K562 (cell line): Measurements from ENCODE around the gene DNASE2. TPM values are rescaled to one million over a fixed set of nuclear protein-coding genes. Genes with fewer than 3 reads are reported as not detected.
A peak's percentile ranks its signal among the peaks of the same experiment; 100 is the strongest.

ENCODE experiments used
- ATAC-seq: fragments of 200-7000 bp; cut with Tn5 transposase; 3 replicates; pipeline ENCODE4 v1.9.1; 2020; ENCODE audit warnings: moderate library complexity
- BruUV-seq: library from RNA; stranded (reverse); fragments of 400-500 nt; replicated peaks from 2 replicates; lab custom pipeline; 2021; lab: Mats Ljungman, UMichigan
- CTCF ChIA-PET: fragments of 300-600 bp; formaldehyde crosslinking; extraction: SDS; loops from one replicate; lab custom pipeline; 2021; ENCODE audit warnings: low intra/inter-chr PET ratio; lab: Yijun Ruan, JAX
- POLR2A ChIA-PET: fragments of 300-600, 350-650 bp; sonication (Branson Sonifier 250); formaldehyde crosslinking; extraction: SDS; loops from one replicate; lab custom pipeline; 2021; ENCODE audit warnings: antibody characterized with exemption, inconsistent platforms; lab: Yijun Ruan, JAX
- DNase-seq, 4 experiments: peaks; one replicate each; pipeline versions ENCODE4 v3.0.0 to v3.0.0-alpha.2; 2011 to 2018; ENCODE audit warnings: low spot score in 3 of 4, mixed read lengths in 3 of 4; ENCODE audit errors: extremely low read depth in 1 of 4
- FAIRE-seq: peaks from 2 replicates; lab custom pipeline; 2011; peaks lifted over from hg19 to GRCh38; lab: Jason Lieb, UNC
- H2AFZ ChIP-seq: 2 replicates; pipeline ENCODE4 v1.6.0; 2011; ENCODE audit warnings: low read depth, low read length, control low read depth, inconsistent platforms
- H3K27ac ChIP-seq: fragments of 200-600 bp; 3 replicates; pipeline ENCODE4 v1.8.0; 2011; ENCODE audit warnings: low read depth, mild to moderate bottlenecking, control low read depth, inconsistent platforms, low read length, moderate library complexity, mixed read lengths; ENCODE audit errors: extremely low read depth
- H3K27me3 ChIP-seq, 2 experiments: fragments of 300-600 bp in 1 of 2; 2 replicates in 1 of 2; 3 replicates in 1 of 2; pipeline versions ENCODE4 v1.6.0 to v1.8.0; 2011; ENCODE audit warnings: inconsistent platforms in 2 of 2, low read length in 2 of 2, mild to moderate bottlenecking in 1 of 2, mixed read lengths in 1 of 2, moderate library complexity in 1 of 2; ENCODE audit not compliant: control insufficient read depth in 2 of 2, insufficient read depth in 2 of 2
- H3K36me3 ChIP-seq: fragments of 300-600 bp; 3 replicates; pipeline ENCODE4 v1.8.0; 2011; ENCODE audit warnings: mild to moderate bottlenecking, low read length, inconsistent platforms; ENCODE audit not compliant: control insufficient read depth, insufficient read depth
- H3K4me1 ChIP-seq, 2 experiments: fragments of 200-600 bp in 1 of 2; replicated peaks in 1 of 2; 2 replicates in 1 of 2; 3 replicates in 1 of 2; pipeline versions ENCODE4 v1.5.1 to v1.8.0; 2011; ENCODE audit warnings: inconsistent platforms in 2 of 2, low read length in 2 of 2, mild to moderate bottlenecking in 1 of 2, mixed read lengths in 1 of 2, moderate library complexity in 1 of 2; ENCODE audit not compliant: control insufficient read depth in 2 of 2, insufficient read depth in 2 of 2
- H3K4me2 ChIP-seq: 2 replicates; pipeline ENCODE4 v1.6.1; 2011; ENCODE audit warnings: low read length, control low read depth, inconsistent platforms, mixed read lengths; ENCODE audit not compliant: insufficient read depth
- H3K4me3 ChIP-seq: fragments of 200-600 bp; sonication (generic), shearing (Covaris generic); 2 replicates; pipeline ENCODE4 v1.5.1; 2016; ENCODE audit warnings: control low read depth, inconsistent platforms
- H3K79me2 ChIP-seq: fragments of 200-600 bp; 3 replicates; pipeline ENCODE4 v1.8.0; 2011; ENCODE audit warnings: low read length, inconsistent platforms; ENCODE audit not compliant: control insufficient read depth, insufficient read depth
- H3K9ac ChIP-seq, 2 experiments: 2 replicates each; pipeline versions ENCODE4 v1.6.0 to v1.6.1; 2011; ENCODE audit warnings: low read depth in 2 of 2, low read length in 2 of 2, control low read depth in 1 of 2, inconsistent platforms in 1 of 2, mild to moderate bottlenecking in 1 of 2, mixed read lengths in 1 of 2; ENCODE audit not compliant: insufficient read depth in 1 of 2
- H3K9me1 ChIP-seq: one replicate; pipeline ENCODE4 v1.6.0; 2011; ENCODE audit warnings: inconsistent platforms, mild to moderate bottlenecking, low read length, moderate library complexity; ENCODE audit not compliant: control insufficient read depth, insufficient read depth
- H3K9me3 ChIP-seq: replicated peaks from 2 replicates; pipeline ENCODE4 v1.5.1; 2011; ENCODE audit warnings: low read depth, low read length, inconsistent platforms; ENCODE audit not compliant: control insufficient read depth, insufficient read depth
- H4K20me1 ChIP-seq: replicated peaks from 2 replicates; pipeline ENCODE4 v1.6.1; 2011; ENCODE audit warnings: low read length, inconsistent platforms, mixed read lengths; ENCODE audit not compliant: control insufficient read depth, insufficient read depth
- EP400 ChIP-seq: fragments of 450-650 bp; IDR thresholded peaks from 2 replicates; pipeline ENCODE4 v1.6.1; 2017; ENCODE audit warnings: antibody characterized with exemption, mild to moderate bottlenecking, moderate library complexity
- FOXA3 ChIP-seq, 2 experiments: fragments of 450-650 bp in 1 of 2; sonication (generic) in 1 of 2; formaldehyde crosslinking; IDR thresholded peaks in 1 of 2; conservative IDR thresholded peaks in 1 of 2; 2 replicates each; pipeline versions ENCODE4 v1.4.0 to v1.8.0; 2020 to 2022; ENCODE audit warnings: mild to moderate bottlenecking in 2 of 2, missing genetic modification reagents in 1 of 2
- NEUROD1 ChIP-seq: fragments of 150-350 bp; IDR thresholded peaks from 2 replicates; pipeline ENCODE4 v1.6.1; 2014; ENCODE audit warnings: borderline replicate concordance, low read length, low read depth; ENCODE audit not compliant: partially characterized antibody
- NUFIP1 ChIP-seq: fragments of 450-650 bp; IDR thresholded peaks from 2 replicates; pipeline ENCODE4 v1.6.1; 2018; ENCODE audit not compliant: partially characterized antibody
- PCBP1 ChIP-seq: fragments of 200-400 bp; formaldehyde crosslinking; IDR thresholded peaks from 2 replicates; pipeline ENCODE4 v1.6.1; 2018; ENCODE audit warnings: mild to moderate bottlenecking, low read depth, low read length; ENCODE audit not compliant: poor library complexity, severe bottlenecking
- TEAD1 ChIP-seq, 2 experiments: fragments of 450-650 bp in 1 of 2; sonication (generic) in 1 of 2; formaldehyde crosslinking; IDR thresholded peaks; 2 replicates each; pipeline versions ENCODE4 v1.4.0 to v1.8.0; 2020 to 2022; ENCODE audit warnings: mild to moderate bottlenecking in 2 of 2, missing genetic modification reagents in 1 of 2
- ZC3H4 ChIP-seq: sonication (generic); formaldehyde crosslinking; IDR thresholded peaks from 2 replicates; pipeline ENCODE4 v1.9.0; 2021; ENCODE audit warnings: missing genetic modification reagents, borderline replicate concordance
- WGBS: fragments of 100-300 bp; shearing (Covaris generic); methylation state at CpG from one replicate; pipeline ENCODE4 v1.1.6; 2016; ENCODE audit warnings: low coverage, mixed read lengths; ENCODE audit not compliant: insufficient coverage; ENCODE audit errors: missing lambda C conversion rate; 5-methylcytosine and 5-hydroxymethylcytosine counted together
- in situ Hi-C: fragments of 300-500 bp; cut with MboI; formaldehyde crosslinking; loops from 4 replicates; pipeline ENCODE4 v1.15.0; 2018; ENCODE audit warnings: inconsistent platforms, mixed read lengths
- intact Hi-C: fragments of 100-400 bp; cut with micrococcal nuclease; formaldehyde crosslinking; loops from 2 replicates; pipeline ENCODE4 v1.14.2; 2022
- polyA plus RNA-seq, 8 experiments: library from polyadenylated mRNA; depleted of rRNA in 4 of 8; stranded (reverse) in 5 of 8; unstranded in 3 of 8; fragments of >200 nt; fragmentation: Nextera tagmentation in 2 of 8; fragmentation: Illumina TruSeq in 1 of 8; extraction: Ambion mirVana in 2 of 8; extraction: Trizol in 1 of 8; gene quantifications; 2 replicates each; pipeline versions ENCODE4 v1.2.1 to v1.2.3, GENCODE V29; 2011 to 2014; ENCODE audit warnings: inconsistent platforms in 1 of 8, missing spikeins in 1 of 8
- total RNA-seq, 7 experiments: library from RNA; depleted of rRNA in 6 of 7; stranded (reverse); fragments of >200 nt in 6 of 7; fragmentation: Illumina TruSeq in 2 of 7; extraction: Trizol in 2 of 7; gene quantifications; 2 replicates each; pipeline versions ENCODE4 v1.2.1 to v1.2.3, GENCODE V29; 2011 to 2021; ENCODE audit warnings: low replicate concordance in 1 of 7
- TF ChIP-seq, protein P1 (sequence below): sonication (generic); formaldehyde crosslinking; IDR thresholded peaks from 2 replicates; pipeline ENCODE4 v1.9.0; 2022; ENCODE audit warnings: mild to moderate bottlenecking, missing genetic modification reagents
- TF ChIP-seq, protein P2 (sequence below): fragments of 250-450 bp; sonication (Bioruptor Pico); IDR thresholded peaks from 2 replicates; pipeline ENCODE4 v1.4.0; 2020
- TF ChIP-seq, protein P3 (sequence below): sonication (generic); formaldehyde crosslinking; IDR thresholded peaks from 2 replicates; pipeline ENCODE4 v1.4.0; 2020; ENCODE audit warnings: mild to moderate bottlenecking, missing genetic modification reagents
- TF ChIP-seq, protein P4 (sequence below): sonication (generic); formaldehyde crosslinking; IDR thresholded peaks from 2 replicates; pipeline ENCODE4 v1.8.0; 2022; ENCODE audit warnings: missing genetic modification reagents, mild to moderate bottlenecking, moderate library complexity, borderline replicate concordance
- TF ChIP-seq, protein P5 (sequence below), 3 experiments: fragments of 200-800 bp in 1 of 3; sonication (Bioruptor generic) in 1 of 3; sonication (generic) in 1 of 3; formaldehyde crosslinking in 1 of 3; IDR thresholded peaks; 2 replicates each; pipeline versions ENCODE4 v1.6.1 to v1.8.0; 2016 to 2022; ENCODE audit warnings: mild to moderate bottlenecking in 2 of 3, missing compliant biosample characterization in 2 of 3, missing genetic modification characterization in 2 of 3, missing genetic modification reagents in 1 of 3

Gene DNASE2
- total and polyA plus RNA-seq, 9 of the 15 experiments (the other 6 are each of a cell fraction or from before 2014, with no cell fraction given) = 4.4 to 27.0 (median 20.2) TPM

DNA sequence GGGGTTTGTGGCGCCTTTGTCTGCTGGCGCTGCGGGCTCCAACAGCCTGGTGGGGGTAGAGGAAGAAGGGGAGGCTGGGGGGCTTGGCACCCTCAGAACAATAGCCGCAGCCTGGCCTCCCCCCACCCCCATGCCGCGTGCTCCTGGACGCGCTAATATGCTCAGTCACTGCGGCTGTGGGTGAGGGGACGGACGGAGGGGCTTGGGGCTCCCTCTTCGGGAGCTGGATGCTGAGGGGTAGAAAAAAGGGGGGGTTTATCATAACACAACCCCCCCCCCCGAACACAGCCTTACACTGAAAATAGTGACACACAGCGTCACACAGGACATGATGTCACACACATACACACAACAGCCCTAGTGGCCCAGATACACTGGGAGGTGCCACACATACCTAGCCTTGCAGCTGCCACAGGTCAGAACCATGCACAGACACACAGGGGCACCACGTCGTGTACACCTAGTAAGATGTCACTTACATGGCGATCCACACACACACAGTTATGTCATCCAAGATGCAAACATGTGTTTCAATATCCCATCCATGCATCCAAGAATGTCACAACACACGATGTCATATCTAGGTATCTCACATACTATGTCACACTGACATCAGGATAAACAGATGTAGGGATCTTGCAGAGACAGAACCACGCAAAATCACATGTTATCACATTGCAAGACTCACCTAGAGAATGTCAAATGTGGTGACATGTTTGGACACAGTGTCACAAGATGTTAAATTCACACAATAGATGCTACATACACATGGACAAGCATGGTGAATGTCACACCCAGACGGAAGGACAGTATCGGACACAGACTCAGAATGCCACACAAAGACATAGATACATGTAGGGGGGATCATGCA, 42.1 kb downstream of the DNASE2 start:
- Histone ChIP-seq H2AFZ (peak overlapping the region; percentile 87), H3K4me3 (peak overlapping the region; percentile 74), H3K27ac (peak overlapping the region; percentile 62; the same call in 1 of the 3 replicates), H3K9me3 (no peaks in the 10 kb centered on the region), H3K4me1 (peaks cover 44 to 65% of the 10 kb centered on the region in 2 experiments), H3K9ac (peak overlapping the region; percentile 54 to 90), H3K27me3 (no peaks in the 10 kb centered on the region; a peak in 1 of 5 replicates), H3K79me2 (peaks cover 20% of the 10 kb centered on the region), H3K9me1 (no peaks in the 10 kb centered on the region), H3K36me3 (peaks cover 16% of the 10 kb centered on the region; the same call in 2 of the 3 replicates), H4K20me1 (peaks cover 12% of the 10 kb centered on the region; the same call in 1 of the 2 replicates), H3K4me2 (peak overlapping the region; percentile 80)
- ATAC-seq (no peak), DNase-seq (no peak), FAIRE-seq (peak; percentile 71)
- WGBS = 28% methylated on average over 17 of the region's 21 CpGs
- BruUV-seq = TSS peak; percentile 40
- POLR2A ChIA-PET = interaction anchor here (0.5 kb wide), 1 partner anchor 11 kb away, joined by 3 read pairs; no protein-coding TSS in a partner anchor
- intact Hi-C loops = loop anchor here (5.0 kb wide), 1 partner anchor 48 kb away; the partner anchor contains the start of gene KLF1
- CTCF ChIA-PET = interaction anchor here (0.6 to 0.7 kb wide), 2 partner anchors 64 to 101 kb away, joined by 3 read pairs; no protein-coding TSS in a partner anchor
- in situ Hi-C loops = no loop called here
- TF ChIP-seq PCBP1 = peak; percentile 31
- TF ChIP-seq, protein P1, sequence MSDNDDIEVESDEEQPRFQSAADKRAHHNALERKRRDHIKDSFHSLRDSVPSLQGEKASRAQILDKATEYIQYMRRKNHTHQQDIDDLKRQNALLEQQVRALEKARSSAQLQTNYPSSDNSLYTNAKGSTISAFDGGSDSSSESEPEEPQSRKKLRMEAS (CRISPR knock-in tag) = peak; percentile 57
- TF ChIP-seq FOXA3 (CRISPR knock-in tag; conservative IDR thresholded peaks at IDR 0.05 in 1 of 2, IDR thresholded peaks at IDR 0.05 in 1 of 2) = peak in 1 of 2 experiments; percentile 53; a peak in 1 of 4 replicates
- TF ChIP-seq, protein P2, sequence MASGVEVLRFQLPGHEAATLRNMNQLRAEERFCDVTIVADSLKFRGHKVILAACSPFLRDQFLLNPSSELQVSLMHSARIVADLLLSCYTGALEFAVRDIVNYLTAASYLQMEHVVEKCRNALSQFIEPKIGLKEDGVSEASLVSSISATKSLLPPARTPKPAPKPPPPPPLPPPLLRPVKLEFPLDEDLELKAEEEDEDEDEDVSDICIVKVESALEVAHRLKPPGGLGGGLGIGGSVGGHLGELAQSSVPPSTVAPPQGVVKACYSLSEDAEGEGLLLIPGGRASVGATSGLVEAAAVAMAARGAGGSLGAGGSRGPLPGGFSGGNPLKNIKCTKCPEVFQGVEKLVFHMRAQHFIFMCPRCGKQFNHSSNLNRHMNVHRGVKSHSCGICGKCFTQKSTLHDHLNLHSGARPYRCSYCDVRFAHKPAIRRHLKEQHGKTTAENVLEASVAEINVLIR = 0 out of 2 replicates have a peak, but pooled peaks have one; percentile 30
- TF ChIP-seq EP400 = peak; percentile 39; the same call in 1 of the 2 replicates
- no peak for TF ChIP-seq NUFIP1
- TF ChIP-seq, protein P3, sequence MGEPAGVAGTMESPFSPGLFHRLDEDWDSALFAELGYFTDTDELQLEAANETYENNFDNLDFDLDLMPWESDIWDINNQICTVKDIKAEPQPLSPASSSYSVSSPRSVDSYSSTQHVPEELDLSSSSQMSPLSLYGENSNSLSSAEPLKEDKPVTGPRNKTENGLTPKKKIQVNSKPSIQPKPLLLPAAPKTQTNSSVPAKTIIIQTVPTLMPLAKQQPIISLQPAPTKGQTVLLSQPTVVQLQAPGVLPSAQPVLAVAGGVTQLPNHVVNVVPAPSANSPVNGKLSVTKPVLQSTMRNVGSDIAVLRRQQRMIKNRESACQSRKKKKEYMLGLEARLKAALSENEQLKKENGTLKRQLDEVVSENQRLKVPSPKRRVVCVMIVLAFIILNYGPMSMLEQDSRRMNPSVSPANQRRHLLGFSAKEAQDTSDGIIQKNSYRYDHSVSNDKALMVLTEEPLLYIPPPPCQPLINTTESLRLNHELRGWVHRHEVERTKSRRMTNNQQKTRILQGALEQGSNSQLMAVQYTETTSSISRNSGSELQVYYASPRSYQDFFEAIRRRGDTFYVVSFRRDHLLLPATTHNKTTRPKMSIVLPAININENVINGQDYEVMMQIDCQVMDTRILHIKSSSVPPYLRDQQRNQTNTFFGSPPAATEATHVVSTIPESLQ (CRISPR knock-in tag) = no peak
- no peak for TF ChIP-seq NEUROD1
- TF ChIP-seq, protein P4, sequence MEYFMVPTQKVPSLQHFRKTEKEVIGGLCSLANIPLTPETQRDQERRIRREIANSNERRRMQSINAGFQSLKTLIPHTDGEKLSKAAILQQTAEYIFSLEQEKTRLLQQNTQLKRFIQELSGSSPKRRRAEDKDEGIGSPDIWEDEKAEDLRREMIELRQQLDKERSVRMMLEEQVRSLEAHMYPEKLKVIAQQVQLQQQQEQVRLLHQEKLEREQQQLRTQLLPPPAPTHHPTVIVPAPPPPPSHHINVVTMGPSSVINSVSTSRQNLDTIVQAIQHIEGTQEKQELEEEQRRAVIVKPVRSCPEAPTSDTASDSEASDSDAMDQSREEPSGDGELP (CRISPR knock-in tag) = peak; percentile 20; the same call in 1 of the 2 replicates
- peak in 1 of 2 experiments; percentile 69; a peak in 1 of 4 replicates for TF ChIP-seq TEAD1 (CRISPR knock-in tag; IDR thresholded peaks at IDR 0.05)
- TF ChIP-seq, protein P5, sequence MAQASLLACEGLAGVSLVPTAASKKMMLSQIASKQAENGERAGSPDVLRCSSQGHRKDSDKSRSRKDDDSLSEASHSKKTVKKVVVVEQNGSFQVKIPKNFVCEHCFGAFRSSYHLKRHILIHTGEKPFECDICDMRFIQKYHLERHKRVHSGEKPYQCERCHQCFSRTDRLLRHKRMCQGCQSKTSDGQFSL (CRISPR knock-in tag; IDR thresholded peaks at IDR 0.05) = peak; percentile 85
- TF ChIP-seq, protein P5 (tag; IDR thresholded peaks at IDR 0.05) = no peak
- peak; percentile 60; the same call in 1 of the 2 replicates for TF ChIP-seq ZC3H4 (CRISPR knock-in tag)
